Skeletal muscle cell (primary cell): ENCODE results near the gene PAXX.

Experiments
- DNase-seq: peaks from one replicate; pipeline ENCODE4 v3.0.0-alpha.2; 2010; ENCODE audit warnings: low read depth
- H3K4me3 ChIP-seq: 2 replicates; pipeline ENCODE4 v1.5.1; 2011; ENCODE audit warnings: low read depth, mild to moderate bottlenecking, control low read depth, low read length, moderate library complexity

Gene PAXX

GRCh38 chr9:136964171-136964689 lies 28.0 kb upstream of the PAXX start:
- no peak overlapping the region for H3K4me3 ChIP-seq
- no peak for DNase-seq

GRCh38 chr9:136964833-136965422 lies 27.3 kb upstream of the PAXX start:
- DNase-seq = no peak
- H3K4me3 ChIP-seq = no peak overlapping the region

- DNase-seq = no peak
- H3K4me3 ChIP-seq = no peak overlapping the region
Measured at GRCh38 chr9:136965771-136966484, 26.3 kb upstream of the PAXX start.

- DNase-seq = no peak
- H3K4me3 ChIP-seq = no peak overlapping the region
Measured at GRCh38 chr9:136968333-136969127, 23.7 kb upstream of the PAXX start.

GRCh38 chr9:136969150-136969549 lies 23.1 kb upstream of the PAXX start:
- H3K4me3 ChIP-seq = no peak overlapping the region
- DNase-seq = no peak

GRCh38 chr9:136969774-136970173 lies 22.4 kb upstream of the PAXX start:
- no peak for DNase-seq
- no peak overlapping the region for H3K4me3 ChIP-seq

GRCh38 chr9:136970361-136970760 lies 21.9 kb upstream of the PAXX start:
- DNase-seq = no peak
- no peak overlapping the region for H3K4me3 ChIP-seq

- no peak for DNase-seq
- H3K4me3 ChIP-seq = no peak overlapping the region
Measured at GRCh38 chr9:136971746-136972145, 20.5 kb upstream of the PAXX start.

- no peak for DNase-seq
- H3K4me3 ChIP-seq = no peak overlapping the region
Measured at GRCh38 chr9:136972335-136972734, 19.9 kb upstream of the PAXX start.

GRCh38 chr9:136972743-136973142 lies 19.5 kb upstream of the PAXX start:
- H3K4me3 ChIP-seq = no peak overlapping the region

GRCh38 chr9:136973618-136974617 lies 18.3 kb upstream of the PAXX start:
- no peak for DNase-seq
- no peak overlapping the region for H3K4me3 ChIP-seq

More at GRCh38 chr9:136972743-136973142, 19.5 kb upstream of the PAXX start:
- no peak for DNase-seq

GRCh38 chr9:136974817-136975535 lies 17.2 kb upstream of the PAXX start:
- no peak overlapping the region for H3K4me3 ChIP-seq
- no peak for DNase-seq

- no peak overlapping the region for H3K4me3 ChIP-seq
- no peak for DNase-seq
Measured at GRCh38 chr9:136975644-136976043, 16.6 kb upstream of the PAXX start.

- peak within 1 kb of the TSS; percentile 60 for H3K4me3 ChIP-seq
- DNase-seq = no peak
Measured at GRCh38 chr9:136977223-136977622, 15.0 kb upstream of the PAXX start, which contains the start of gene PTGDS. Gene PTGDS (plus strand): TSS chr9:136977504. CDS start chr9:136977579, 75 bp downstream.

- no peak for DNase-seq
- peak overlapping the region; percentile 60 for H3K4me3 ChIP-seq
Measured at GRCh38 chr9:136977649-136978072, 14.6 kb upstream of the PAXX start.

- peak overlapping the region; percentile 60 for H3K4me3 ChIP-seq
- DNase-seq = no peak
Measured at GRCh38 chr9:136978073-136978864, 14.0 kb upstream of the PAXX start.

GRCh38 chr9:136978865-136979544 lies 13.2 kb upstream of the PAXX start:
- DNase-seq = no peak
- H3K4me3 ChIP-seq = no peak overlapping the region
